H1 (cell line): ENCODE data around the gene VSNL1. TPM values are rescaled to one million over a fixed set of nuclear protein-coding genes. Genes with fewer than 3 reads are reported as not detected.
A peak's percentile ranks its signal among the peaks of the same experiment; 100 is the strongest.

Source experiments
- CTCF ChIA-PET: fragments of 300-600 bp; sonication (Branson Sonifier 250); formaldehyde crosslinking; loops from one replicate; lab custom pipeline; 2021; ENCODE audit not compliant: partially characterized antibody; lab: Charles Lee
- POLR2A ChIA-PET: fragments of 300-600 bp; sonication (Branson Sonifier 250); formaldehyde crosslinking; loops from one replicate; lab custom pipeline; 2021; ENCODE audit warnings: inconsistent platforms; ENCODE audit not compliant: partially characterized antibody; lab: Charles Lee
- DNase-seq, 2 experiments: peaks; one replicate each; pipeline versions ENCODE4 v3.0.0 to v3.0.0-alpha.2; 2010 to 2022; ENCODE audit warnings: low spot score in 2 of 2, low read depth in 1 of 2, mixed read lengths in 1 of 2
- FAIRE-seq: peaks from 2 replicates; lab custom pipeline; 2011; peaks lifted over from hg19 to GRCh38; lab: Jason Lieb, UNC
- H2AFZ ChIP-seq: 2 replicates; pipeline ENCODE4 v1.8.1; 2012; ENCODE audit warnings: low read length, inconsistent platforms
- H2AK5ac ChIP-seq: 2 replicates; pipeline ENCODE4 v1.6.1; 2013; ENCODE audit warnings: low read depth, low read length
- H2BK120ac ChIP-seq: replicated peaks from 2 replicates; pipeline ENCODE3; 2013; ENCODE audit warnings: low read depth, low read length, inconsistent platforms
- H2BK12ac ChIP-seq: 2 replicates; pipeline ENCODE4 v1.6.1; 2013; ENCODE audit warnings: low read depth, low read length
- H2BK15ac ChIP-seq: 2 replicates; pipeline ENCODE4 v1.6.1; 2013; ENCODE audit warnings: low read length
- H2BK20ac ChIP-seq: 2 replicates; pipeline ENCODE4 v1.6.1; 2013; ENCODE audit warnings: low read length
- H2BK5ac ChIP-seq: 2 replicates; pipeline ENCODE4 v1.6.1; 2013; ENCODE audit warnings: low read depth, low read length
- H3K14ac ChIP-seq: 2 replicates; pipeline ENCODE4 v1.6.1; 2013; ENCODE audit warnings: inconsistent platforms; ENCODE audit not compliant: insufficient read length
- H3K18ac ChIP-seq: 2 replicates; pipeline ENCODE4 v1.6.1; 2013; ENCODE audit warnings: low read length; ENCODE audit errors: extremely low read depth
- H3K23ac ChIP-seq: 2 replicates; pipeline ENCODE4 v1.6.1; 2013; ENCODE audit warnings: inconsistent platforms; ENCODE audit not compliant: insufficient read length
- H3K23me2 ChIP-seq: 2 replicates; pipeline ENCODE4 v1.6.1; 2013; ENCODE audit warnings: low read depth, low read length
- H3K27ac ChIP-seq: 2 replicates; pipeline ENCODE4 v1.6.1; 2011; ENCODE audit warnings: low read depth, low read length, inconsistent platforms
- H3K27me3 ChIP-seq, 4 experiments: replicated peaks in 1 of 4; 1 replicate in 1 of 4; 2 replicates in 3 of 4; pipeline versions ENCODE4 v1.6.1 to v1.8.1; 2011 to 2013; ENCODE audit warnings: low read length in 3 of 4, mild to moderate bottlenecking in 3 of 4, inconsistent platforms in 2 of 4, mixed read lengths in 2 of 4, moderate library complexity in 1 of 4; ENCODE audit not compliant: control insufficient read depth in 3 of 4, insufficient read depth in 3 of 4; ENCODE audit errors: extremely low read depth in 1 of 4
- H3K36me3 ChIP-seq, 4 experiments: 2 replicates each; pipeline versions ENCODE4 v1.6.1 to v1.8.1; 2011 to 2013; ENCODE audit warnings: mild to moderate bottlenecking in 4 of 4, low read length in 3 of 4, moderate library complexity in 2 of 4, control low read depth in 1 of 4, inconsistent platforms in 1 of 4; ENCODE audit not compliant: insufficient read depth in 4 of 4, control insufficient read depth in 2 of 4
- H3K4ac ChIP-seq: replicated peaks from 2 replicates; pipeline ENCODE3; 2013; ENCODE audit warnings: low read length, low read depth, mixed read lengths, inconsistent platforms; ENCODE audit not compliant: insufficient read length
- H3K4me1 ChIP-seq, 4 experiments: replicated peaks in 1 of 4; 1 replicate in 1 of 4; 2 replicates in 3 of 4; pipeline versions ENCODE4 v1.6.1 to v1.8.1; 2011 to 2013; ENCODE audit warnings: low read length in 3 of 4, inconsistent platforms in 2 of 4, mixed read lengths in 1 of 4; ENCODE audit not compliant: insufficient read depth in 4 of 4, control insufficient read depth in 3 of 4
- H3K4me2 ChIP-seq, 2 experiments: 2 replicates each; pipeline versions ENCODE4 v1.6.1 to v1.8.1; 2011 to 2013; ENCODE audit warnings: low read depth in 2 of 2, low read length in 2 of 2, control low read depth in 1 of 2, inconsistent platforms in 1 of 2, mild to moderate bottlenecking in 1 of 2; ENCODE audit not compliant: insufficient read depth in 1 of 2
- H3K4me3 ChIP-seq, 4 experiments: fragments of 200-600, 300-600 bp in 1 of 4; sonication (generic), shearing (Covaris generic), sonication (Bioruptor Twin) in 1 of 4; 2 replicates each; pipeline versions ENCODE4 v1.5.1 to v1.8.1; 2011 to 2016; ENCODE audit warnings: low read length in 4 of 4, low read depth in 3 of 4, control low read depth in 2 of 4, inconsistent platforms in 2 of 4, mild to moderate bottlenecking in 2 of 4, mixed read lengths in 1 of 4, moderate library complexity in 1 of 4; ENCODE audit not compliant: insufficient read depth in 2 of 4; ENCODE audit errors: extremely low read depth in 1 of 4
- H3K56ac ChIP-seq: replicated peaks from 2 replicates; pipeline ENCODE3; 2013; ENCODE audit warnings: low read depth, mild to moderate bottlenecking, mixed read lengths, low read length, inconsistent platforms; ENCODE audit not compliant: insufficient read length
- H3K79me1 ChIP-seq: 2 replicates; pipeline ENCODE4 v1.6.1; 2013; ENCODE audit warnings: low read depth, low read length, control low read depth
- H3K79me2 ChIP-seq, 2 experiments: 2 replicates each; pipeline versions ENCODE4 v1.6.1 to v1.8.1; 2012 to 2013; ENCODE audit warnings: low read length in 2 of 2, mild to moderate bottlenecking in 2 of 2, inconsistent platforms in 1 of 2; ENCODE audit not compliant: insufficient read depth in 2 of 2, control insufficient read depth in 1 of 2
- H3K9ac ChIP-seq, 4 experiments: replicated peaks in 1 of 4; 1 replicate in 1 of 4; 2 replicates in 3 of 4; pipeline versions ENCODE4 v1.6.1 to v1.8.1; 2011 to 2013; ENCODE audit warnings: low read depth in 3 of 4, low read length in 3 of 4, control low read depth in 2 of 4, mild to moderate bottlenecking in 2 of 4, moderate library complexity in 2 of 4, inconsistent platforms in 1 of 4; ENCODE audit errors: extremely low read depth in 1 of 4
- H3K9me3 ChIP-seq, 2 experiments: 2 replicates each; pipeline versions ENCODE4 v1.6.1 to v1.8.1; 2012 to 2013; ENCODE audit warnings: mild to moderate bottlenecking in 2 of 2, moderate library complexity in 2 of 2, control low read depth in 1 of 2, inconsistent platforms in 1 of 2, low read depth in 1 of 2, low read length in 1 of 2, mixed read lengths in 1 of 2; ENCODE audit not compliant: insufficient read depth in 2 of 2
- H4K20me1 ChIP-seq, 2 experiments: replicated peaks in 1 of 2; 2 replicates each; pipeline versions ENCODE3 to v1.8.1; 2011 to 2013; ENCODE audit warnings: inconsistent platforms in 2 of 2, low read length in 2 of 2, mild to moderate bottlenecking in 1 of 2; ENCODE audit not compliant: insufficient read depth in 2 of 2, control insufficient read depth in 1 of 2
- H4K5ac ChIP-seq: 2 replicates; pipeline ENCODE4 v1.6.1; 2013; ENCODE audit warnings: low read length, low read depth, mixed read lengths, inconsistent platforms; ENCODE audit not compliant: insufficient read length
- H4K8ac ChIP-seq: 2 replicates; pipeline ENCODE4 v1.8.0; 2013; ENCODE audit warnings: mild to moderate bottlenecking, moderate library complexity, low read length, inconsistent platforms; ENCODE audit not compliant: insufficient read depth; ENCODE audit errors: extremely low read depth
- H4K91ac ChIP-seq: replicated peaks from 2 replicates; pipeline ENCODE3; 2013; ENCODE audit warnings: low read length, mixed read lengths, inconsistent platforms; ENCODE audit not compliant: insufficient read length
- CHD1 ChIP-seq: IDR thresholded peaks from 2 replicates; pipeline ENCODE4 v1.6.1; 2012; ENCODE audit warnings: low read depth, low read length, improper control_type of control experiment
- HDAC6 ChIP-seq: IDR thresholded peaks from one replicate; pipeline ENCODE4 v1.7.1; 2012; ENCODE audit warnings: low read depth, mild to moderate bottlenecking, inconsistent platforms, low read length, moderate library complexity
- SIN3A ChIP-seq, 2 experiments: IDR thresholded peaks in 1 of 2; conservative IDR thresholded peaks in 1 of 2; 2 replicates each; pipeline ENCODE4 v1.6.1; 2011 to 2012; ENCODE audit warnings: low read length in 2 of 2, improper control_type of control experiment in 1 of 2, low read depth in 1 of 2, mild to moderate bottlenecking in 1 of 2
- YY1 ChIP-seq: IDR thresholded peaks from 2 replicates; pipeline ENCODE4 v1.6.1; 2011; ENCODE audit warnings: low read depth, mild to moderate bottlenecking, low read length
- WGBS, 2 experiments: shearing (Covaris generic) in 1 of 2; methylation state at CpG; one replicate each; pipeline versions ENCODE4 v1.1.6 to v1.1.7; 2013 to 2015; ENCODE audit warnings: low lambda C conversion rate in 2 of 2, mixed read lengths in 2 of 2, inconsistent platforms in 1 of 2, low coverage in 1 of 2, missing lambda C conversion rate in 1 of 2; ENCODE audit not compliant: insufficient replicate concordance in 2 of 2, insufficient coverage in 1 of 2, insufficient read length in 1 of 2; ENCODE audit errors: extremely low coverage in 1 of 2, missing lambda C conversion rate in 1 of 2; 5-methylcytosine and 5-hydroxymethylcytosine counted together
- polyA plus RNA-seq, 7 experiments: library from polyadenylated mRNA; depleted of rRNA in 3 of 7; stranded (reverse) in 5 of 7; unstranded in 2 of 7; fragments of >200 nt in 5 of 7; fragments of 200-250 nt in 2 of 7; gene quantifications; 1 replicate in 5 of 7; 2 replicates in 1 of 7; 4 replicates in 1 of 7; pipeline versions ENCODE4 v1.2.1 to v1.2.3, GENCODE V29; 2011 to 2013; ENCODE audit warnings: missing spikeins in 2 of 7, mixed read lengths in 2 of 7
- total RNA-seq: library from RNA; stranded (reverse); fragmentation: NEBNext Ultra II Directional; extraction: Animal tissue kit (Norgen Biotek cat#: 25700); gene quantifications from 2 replicates; pipeline ENCODE4 v1.2.1, GENCODE V29; 2021

VSNL1 gene
- total and polyA plus RNA-seq, 2 of the 8 experiments (the other 6 are each of a cell fraction or from before 2014, with no cell fraction given), result 49.4 to 108 TPM

DNA sequence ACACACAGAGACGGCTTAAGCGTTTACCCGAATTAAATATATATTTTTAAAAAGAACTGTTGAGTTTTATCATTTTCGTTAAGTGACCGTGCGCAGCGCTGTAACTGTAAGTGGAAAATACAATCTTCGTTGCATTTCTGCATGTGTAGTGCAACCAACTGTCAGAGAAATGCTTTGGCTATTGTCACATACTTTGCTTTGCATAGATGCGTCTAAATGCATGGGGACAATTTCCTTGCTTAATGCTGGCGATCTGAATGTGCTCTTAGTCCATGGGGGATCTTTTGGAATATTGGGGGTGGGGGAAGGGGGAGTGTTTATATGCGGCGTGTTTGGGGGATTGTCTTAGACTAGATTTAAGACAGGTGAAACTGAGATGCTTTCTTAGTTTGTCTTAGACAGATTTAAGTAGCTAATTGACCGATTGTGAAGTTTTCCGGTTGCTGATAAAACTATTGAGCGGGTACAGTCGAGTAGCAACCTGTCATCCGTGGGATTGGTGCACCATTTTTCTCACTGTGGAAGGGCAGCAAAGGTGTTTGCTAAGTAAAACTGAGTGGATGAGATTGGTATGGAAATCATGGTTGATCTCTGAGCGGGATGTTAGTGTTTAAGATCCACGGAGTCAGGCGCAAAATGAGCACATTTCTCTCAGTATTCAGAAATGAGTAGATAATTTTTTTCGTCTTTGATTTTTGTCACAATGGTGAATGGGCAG lies 476 bp downstream of the VSNL1 start:
- H3K79me2 ChIP-seq, result peaks cover 16 to 33% of the 10 kb centered on the region in 2 experiments
- H3K56ac ChIP-seq, result peak overlapping the region; percentile 85
- 1% methylated on average over 21 of the region's 21 CpGs; no CpG with 5 or more reads in 1 of the 2 experiments for WGBS, 2 experiments

More for the DNA sequence above, 476 bp downstream of the VSNL1 start:
- Histone ChIP-seq H4K91ac (peak overlapping the region; percentile 29), H2AFZ (no peak overlapping the region), H4K5ac (no peak overlapping the region), H3K36me3 (no peaks in the 10 kb centered on the region), H3K79me1 (no peaks in the 10 kb centered on the region; the same call in 1 of the 2 replicates), H2BK15ac (0 out of 2 replicates have a peak overlapping the region, but pooled peaks have one; percentile 55), H3K4me3 (peak overlapping the region; percentile 74 to 97 (median 93)), H3K9me3 (no peaks in the 10 kb centered on the region), H3K27ac (0 out of 2 replicates have a peak overlapping the region, but pooled peaks have one; percentile 4), H3K23ac (no peak overlapping the region), H2BK12ac (no peak overlapping the region; the same call in 1 of the 2 replicates), H4K8ac (no peak overlapping the region), H3K9ac (peak overlapping the region in 3 of 4 experiments; percentile 22 to 73 (median 37); a peak in 5 of 7 replicates), H3K4ac (peak overlapping the region; percentile 36), H3K4me1 (peaks cover 6 to 21% (median 9%) of the 10 kb centered on the region in 4 experiments; a peak in 4 of 7 replicates), H2BK20ac (no peak overlapping the region), H2BK120ac (peak overlapping the region; percentile 44), H3K18ac (peak overlapping the region; percentile 57; the same call in 1 of the 2 replicates), H3K27me3 (peaks cover 0 to 5% (median 0%) of the 10 kb centered on the region in 4 experiments; a peak in 1 of 7 replicates), H2BK5ac (peak overlapping the region; percentile 32; the same call in 1 of the 2 replicates), H3K23me2 (peaks cover 26% of the 10 kb centered on the region), H4K20me1 (peaks cover 0 to 1% of the 10 kb centered on the region in 2 experiments), H3K4me2 (peak overlapping the region; percentile 92 to 99), H3K14ac (no peak overlapping the region), H2AK5ac (no peak overlapping the region)
- no peak for FAIRE-seq
- ChIA-PET POLR2A (interaction anchor here (0.7 to 3.7 kb wide), 10 partner anchors 7 to 110 kb away, joined by 3 to 22 read pairs (median 8); partner anchors contain the start of gene RAD51AP2), CTCF (interaction anchor here (0.8 to 2.6 kb wide), 5 partner anchors 13 to 105 kb away, joined by 3 to 9 read pairs (median 3); no protein-coding TSS in a partner anchor)
- TF ChIP-seq CHD1 (no peak; the same call in 1 of the 2 replicates), SIN3A (conservative IDR thresholded peaks at IDR 0.05 in 1 of 2, IDR thresholded peaks at IDR 0.05 in 1 of 2; ENCODE audit: low read depth in 1 of 2, low read length in 2 of 2) (peak in 1 of 2 experiments; percentile 36; a peak in 2 of 4 replicates), HDAC6 (no peak), YY1 (no peak)
- DNase-seq, result no peak
